Lower lobe of right lung (tissue), 2 donors: ENCODE data around the gene PLEKHA6. TPM values are rescaled to one million over a fixed set of nuclear protein-coding genes. Genes with fewer than 3 reads are reported as not detected.
A peak's percentile ranks its signal among the peaks of the same experiment; 100 is the strongest.

Experiments used
- ATAC-seq, 2 donors: fragments of 200-7000 bp; cut with Tn5 transposase; one replicate each; pipeline ENCODE4 v1.9.1; 2020 to 2022; ENCODE audit warnings: mild to moderate bottlenecking in 2 of 2, moderate library complexity in 2 of 2
- DNase-seq: peaks from one replicate; pipeline ENCODE4 v3.0.0-alpha.2; 2020
- H3K27ac ChIP-seq: fragments of 200-600 bp; one replicate; pipeline ENCODE4 v1.8.0; 2022
- H3K27me3 ChIP-seq: fragments of 200-600 bp; one replicate; pipeline ENCODE4 v1.8.0; 2022; ENCODE audit warnings: low read depth
- H3K36me3 ChIP-seq: fragments of 200-600 bp; one replicate; pipeline ENCODE4 v1.8.0; 2022; ENCODE audit warnings: mild to moderate bottlenecking
- H3K4me1 ChIP-seq: fragments of 200-600 bp; one replicate; pipeline ENCODE4 v1.8.0; 2022
- H3K4me3 ChIP-seq: fragments of 200-600 bp; one replicate; pipeline ENCODE4 v1.8.0; 2022; ENCODE audit warnings: mild to moderate bottlenecking
- H3K9me3 ChIP-seq: fragments of 200-600 bp; one replicate; pipeline ENCODE4 v1.8.0; 2022
- intact Hi-C: fragments of 100-400 bp; cut with DNase I; formaldehyde crosslinking; loops from one replicate; pipeline ENCODE4 v1.11.0; 2022
- total RNA-seq: library from RNA; stranded (reverse); fragmentation: NEBNext Ultra II Directional; extraction: Animal tissue kit (Norgen Biotek cat#: 25700); gene quantifications from one replicate; pipeline ENCODE4 v1.2.1, GENCODE V29; 2021
- TF ChIP-seq, protein P1 (sequence below): fragments of 200-600 bp; IDR thresholded peaks from one replicate; pipeline ENCODE4 v1.8.0; 2022; ENCODE audit warnings: antibody characterized with exemption, mild to moderate bottlenecking
- donor health status: DM: no; HTN: yes; CAD: no; lungs with severe emphysema.

The PLEKHA6 gene
- total RNA-seq, 1 donor from 2014 or later: 7.6 TPM

DNA sequence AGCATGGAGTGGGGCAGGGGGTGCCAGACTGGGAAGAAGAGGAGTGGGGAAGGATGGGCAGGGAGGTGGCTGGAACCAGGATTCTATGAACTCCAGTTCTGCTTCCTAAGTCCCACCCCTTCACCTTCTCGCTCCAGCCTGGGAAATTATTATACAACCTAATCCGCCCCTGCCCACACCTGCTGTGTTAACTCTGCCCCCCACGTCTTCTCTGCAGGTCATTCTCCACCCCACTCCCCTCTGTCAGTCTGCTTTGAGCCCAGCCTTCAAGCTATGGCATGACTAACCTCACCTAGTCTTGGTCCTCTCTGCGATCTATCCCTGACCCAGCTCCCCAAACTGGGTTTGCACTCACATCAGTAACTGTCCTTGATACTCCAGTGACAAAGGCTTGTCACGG, 99.9 kb downstream of the PLEKHA6 start:
- ATAC-seq (no peak), DNase-seq (no peak)
- no peaks in the 10 kb centered on the region for H3K36me3 ChIP-seq
- no peaks in the 10 kb centered on the region for H3K4me1 ChIP-seq
- TF ChIP-seq, protein P1, sequence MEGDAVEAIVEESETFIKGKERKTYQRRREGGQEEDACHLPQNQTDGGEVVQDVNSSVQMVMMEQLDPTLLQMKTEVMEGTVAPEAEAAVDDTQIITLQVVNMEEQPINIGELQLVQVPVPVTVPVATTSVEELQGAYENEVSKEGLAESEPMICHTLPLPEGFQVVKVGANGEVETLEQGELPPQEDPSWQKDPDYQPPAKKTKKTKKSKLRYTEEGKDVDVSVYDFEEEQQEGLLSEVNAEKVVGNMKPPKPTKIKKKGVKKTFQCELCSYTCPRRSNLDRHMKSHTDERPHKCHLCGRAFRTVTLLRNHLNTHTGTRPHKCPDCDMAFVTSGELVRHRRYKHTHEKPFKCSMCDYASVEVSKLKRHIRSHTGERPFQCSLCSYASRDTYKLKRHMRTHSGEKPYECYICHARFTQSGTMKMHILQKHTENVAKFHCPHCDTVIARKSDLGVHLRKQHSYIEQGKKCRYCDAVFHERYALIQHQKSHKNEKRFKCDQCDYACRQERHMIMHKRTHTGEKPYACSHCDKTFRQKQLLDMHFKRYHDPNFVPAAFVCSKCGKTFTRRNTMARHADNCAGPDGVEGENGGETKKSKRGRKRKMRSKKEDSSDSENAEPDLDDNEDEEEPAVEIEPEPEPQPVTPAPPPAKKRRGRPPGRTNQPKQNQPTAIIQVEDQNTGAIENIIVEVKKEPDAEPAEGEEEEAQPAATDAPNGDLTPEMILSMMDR: no peak
- H3K27ac ChIP-seq: no peak overlapping the region
- H3K4me3 ChIP-seq: no peak overlapping the region
- no peaks in the 10 kb centered on the region for H3K9me3 ChIP-seq
- no peaks in the 10 kb centered on the region for H3K27me3 ChIP-seq
- intact Hi-C loops: no loop called here

DNA sequence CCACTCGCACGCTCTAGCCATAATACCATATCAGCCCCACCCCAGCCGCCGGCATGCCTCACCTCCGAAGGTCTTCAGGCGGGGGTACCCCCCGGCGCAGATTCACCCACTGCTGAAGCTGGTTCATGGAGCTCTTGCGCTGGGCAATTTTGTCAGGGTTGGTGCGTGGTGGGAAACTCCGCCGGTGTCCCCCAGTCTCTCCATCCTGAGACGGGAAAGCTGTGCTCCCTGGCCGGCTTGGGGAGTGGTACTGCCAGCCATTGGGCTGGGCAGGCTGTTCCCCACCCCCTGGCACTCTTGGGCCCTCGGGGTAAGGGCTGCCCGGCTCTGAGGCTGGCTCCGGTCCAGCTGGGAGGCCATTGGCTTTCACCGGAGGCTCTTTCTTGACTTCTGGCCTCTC, 100.5 kb downstream of the PLEKHA6 start:
- Histone ChIP-seq H3K4me1 (no peaks in the 10 kb centered on the region), H3K4me3 (no peak overlapping the region), H3K36me3 (no peaks in the 10 kb centered on the region), H3K27ac (no peak overlapping the region), H3K27me3 (no peaks in the 10 kb centered on the region), H3K9me3 (no peaks in the 10 kb centered on the region)
- ATAC-seq: no peak
- TF ChIP-seq, protein P1: no peak
- no peak for DNase-seq
- intact Hi-C loops: no loop called here

DNA sequence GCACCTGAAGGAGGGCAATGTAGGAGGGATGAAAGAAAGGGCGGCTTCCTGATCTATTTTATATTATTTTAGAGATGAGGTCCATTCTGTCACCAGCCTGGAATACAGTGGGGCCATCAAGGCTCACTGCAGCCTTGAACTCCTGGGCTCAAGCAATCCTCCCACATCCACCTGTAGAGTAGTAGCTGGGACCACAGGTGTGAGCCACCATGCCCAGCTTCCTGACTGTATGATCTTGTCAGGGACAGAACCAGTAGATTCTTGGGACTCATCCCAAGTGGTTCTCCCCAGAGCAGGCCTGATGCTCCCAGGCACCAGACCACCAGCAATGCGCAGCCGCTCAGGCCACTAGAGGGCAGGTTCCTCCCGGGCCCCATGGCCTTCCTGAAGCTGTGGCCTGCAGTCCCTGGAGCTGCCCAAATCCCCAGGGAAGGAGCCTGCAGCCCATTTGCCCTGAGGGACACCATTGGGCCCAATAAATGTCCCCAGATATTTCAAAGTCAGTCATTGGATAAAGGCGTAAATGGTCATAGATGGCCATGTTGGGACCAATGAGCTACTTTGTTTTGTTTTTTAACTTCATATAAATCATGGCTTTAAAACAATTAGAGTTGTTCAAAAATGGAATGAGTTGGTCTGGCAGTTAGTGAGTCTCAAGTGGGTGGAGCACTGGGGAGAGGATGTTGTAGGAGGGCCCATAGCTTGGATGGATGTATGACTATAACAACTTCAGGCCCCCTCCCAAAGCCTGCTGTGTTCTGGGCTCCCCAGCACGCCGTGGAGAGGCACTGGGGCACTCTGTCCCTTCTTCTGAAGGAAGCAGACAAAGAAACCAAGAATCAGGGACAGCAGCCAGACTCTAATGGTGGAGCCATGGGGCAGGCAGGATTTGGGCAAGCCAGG, 101.3 kb downstream of the PLEKHA6 start:
- DNase-seq: peak; percentile 75
- intact Hi-C loops: no loop called here
- no peaks in the 10 kb centered on the region for H3K9me3 ChIP-seq
- peak; percentile 75 to 77 for ATAC-seq
- H3K4me3 ChIP-seq: no peak overlapping the region
- TF ChIP-seq, protein P1: peak; percentile 75
- peaks cover 6% of the 10 kb centered on the region for H3K4me1 ChIP-seq
- H3K27me3 ChIP-seq: no peaks in the 10 kb centered on the region
- no peaks in the 10 kb centered on the region for H3K36me3 ChIP-seq
- H3K27ac ChIP-seq: no peak overlapping the region

DNA sequence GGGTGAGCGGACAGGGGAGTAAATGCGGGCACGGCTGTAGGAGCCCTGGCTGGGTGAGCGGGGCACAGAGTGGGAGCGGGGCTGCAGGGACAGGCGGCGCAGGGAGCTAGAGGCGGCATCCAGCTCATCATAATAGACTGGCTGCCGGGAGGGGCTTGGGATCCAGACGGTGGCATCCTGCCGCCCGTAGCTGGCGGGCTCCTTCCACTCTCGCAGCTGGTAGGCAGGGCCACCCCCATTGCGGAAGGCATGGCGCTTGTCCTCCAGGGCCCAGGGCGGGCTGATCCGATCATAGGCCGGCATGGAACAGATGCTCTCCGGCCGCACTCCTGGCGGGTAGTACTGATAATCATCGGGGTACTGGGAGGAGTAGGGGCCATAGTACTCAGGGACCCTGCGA, 102.3 kb downstream of the PLEKHA6 start:
- H3K27ac ChIP-seq: no peak overlapping the region
- no peak for ATAC-seq

DNA sequence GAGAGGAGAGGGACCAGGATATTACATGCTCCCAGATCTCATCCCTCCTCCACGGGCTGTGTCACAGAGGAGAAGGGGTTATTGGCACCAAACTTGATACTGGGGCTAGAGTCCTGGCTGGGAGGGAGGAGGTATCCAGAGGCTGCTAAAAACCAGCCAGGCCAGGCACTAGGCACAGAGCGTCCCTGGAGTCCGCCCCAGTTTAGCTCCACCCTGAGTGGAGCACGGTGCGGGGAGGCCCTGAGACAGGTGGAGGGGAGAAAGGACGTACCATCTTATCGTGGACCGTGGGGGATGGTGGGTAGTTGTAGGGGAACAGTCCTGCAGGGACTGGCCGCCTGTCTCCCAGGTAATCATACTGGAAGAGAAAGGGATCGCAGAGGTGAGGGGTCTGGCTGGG, 103.2 kb downstream of the PLEKHA6 start:
- intact Hi-C loops: no loop called here

More for the DNA sequence above, 102.3 kb downstream of the PLEKHA6 start:
- Histone ChIP-seq H3K4me3 (no peak overlapping the region), H3K9me3 (no peaks in the 10 kb centered on the region), H3K27me3 (no peaks in the 10 kb centered on the region), H3K36me3 (no peaks in the 10 kb centered on the region), H3K4me1 (peaks cover 6% of the 10 kb centered on the region)
- TF ChIP-seq, protein P1: no peak
- intact Hi-C loops: no loop called here
- no peak for DNase-seq

More for the DNA sequence above, 103.2 kb downstream of the PLEKHA6 start:
- DNase-seq (no peak), ATAC-seq (no peak)
- no peaks in the 10 kb centered on the region for H3K36me3 ChIP-seq
- TF ChIP-seq, protein P1: no peak
- H3K4me3 ChIP-seq: no peak overlapping the region
- H3K4me1 ChIP-seq: peaks cover 6% of the 10 kb centered on the region
- no peaks in the 10 kb centered on the region for H3K9me3 ChIP-seq
- no peak overlapping the region for H3K27ac ChIP-seq
- H3K27me3 ChIP-seq: no peaks in the 10 kb centered on the region
